Endothelial cell of umbilical vein (primary cell): Measurements from ENCODE around the gene FBXW4. TPM values are rescaled to one million over a fixed set of nuclear protein-coding genes. Genes with fewer than 3 reads are reported as not detected.

Experiments used
- BruUV-seq: library from RNA; stranded (reverse); fragments of 400-500 nt; replicated peaks from 2 replicates; lab custom pipeline; 2021; lab: Mats Ljungman, UMichigan
- CTCF ChIA-PET: fragments of 300-600, 350-600 bp; sonication (Branson Sonifier 250); formaldehyde crosslinking; loops from one replicate; lab custom pipeline; 2021; ENCODE audit warnings: antibody characterized with exemption, inconsistent platforms; lab: Charles Lee
- POLR2A ChIA-PET: fragments of 300-600, 350-600 bp; sonication (Branson Sonifier 250); formaldehyde crosslinking; loops from one replicate; lab custom pipeline; 2021; ENCODE audit warnings: antibody characterized with exemption, inconsistent platforms; lab: Charles Lee
- DNase-seq: peaks from one replicate; pipeline ENCODE4 v3.0.0-alpha.2; 2011; ENCODE audit warnings: low read depth, low spot score
- FAIRE-seq: peaks from 2 replicates; lab custom pipeline; 2011; peaks lifted over from hg19 to GRCh38; lab: Jason Lieb, UNC
- H2AFZ ChIP-seq: 2 replicates; pipeline ENCODE4 v1.6.0; 2012; ENCODE audit warnings: low read depth, low read length, control low read depth, inconsistent platforms
- H3K27ac ChIP-seq: 2 replicates; pipeline ENCODE4 v1.5.1; 2011; ENCODE audit warnings: low read depth, mild to moderate bottlenecking, control low read depth, low read length, moderate library complexity; ENCODE audit not compliant: insufficient read depth
- H3K27me3 ChIP-seq, 2 experiments: 2 replicates each; pipeline versions ENCODE4 v1.6.0 to v1.6.1; 2011; ENCODE audit warnings: low read length in 2 of 2, mixed read lengths in 1 of 2; ENCODE audit not compliant: control insufficient read depth in 2 of 2, insufficient read depth in 2 of 2
- H3K36me3 ChIP-seq, 2 experiments: 2 replicates in 1 of 2; 3 replicates in 1 of 2; pipeline ENCODE4 v1.5.1; 2011; ENCODE audit warnings: low read length in 2 of 2, mild to moderate bottlenecking in 1 of 2, moderate library complexity in 1 of 2; ENCODE audit not compliant: control insufficient read depth in 2 of 2, insufficient read depth in 2 of 2; ENCODE audit errors: extremely low read depth in 1 of 2
- H3K4me1 ChIP-seq: 3 replicates; pipeline ENCODE4 v1.5.1; 2011; ENCODE audit warnings: mild to moderate bottlenecking, low read length; ENCODE audit not compliant: control insufficient read depth, insufficient read depth; ENCODE audit errors: extremely low read depth
- H3K4me2 ChIP-seq: 2 replicates; pipeline ENCODE4 v1.6.1; 2011; ENCODE audit warnings: low read length, control low read depth, mixed read lengths; ENCODE audit not compliant: insufficient read depth
- H3K4me3 ChIP-seq, 3 experiments: fragments of 200-600 bp in 1 of 3; sonication (generic), shearing (Covaris generic) in 1 of 3; replicated peaks in 1 of 3; 2 replicates each; pipeline ENCODE4 v1.5.1; 2011 to 2016; ENCODE audit warnings: control low read depth in 3 of 3, low read length in 3 of 3, mild to moderate bottlenecking in 2 of 3, inconsistent platforms in 1 of 3, low read depth in 1 of 3, moderate library complexity in 1 of 3; ENCODE audit not compliant: insufficient read depth in 1 of 3
- H3K79me2 ChIP-seq: 2 replicates; pipeline ENCODE4 v1.6.0; 2012; ENCODE audit warnings: low read length, inconsistent platforms; ENCODE audit not compliant: control insufficient read depth, insufficient read depth
- H3K9ac ChIP-seq: replicated peaks from 2 replicates; pipeline ENCODE3; 2011; ENCODE audit warnings: low read length, control low read depth; ENCODE audit not compliant: insufficient read depth; ENCODE audit errors: extremely low read depth
- H3K9me1 ChIP-seq: replicated peaks from 3 replicates; pipeline ENCODE4 v1.6.0; 2011; ENCODE audit warnings: mild to moderate bottlenecking, low read length; ENCODE audit not compliant: control insufficient read depth, insufficient read depth; ENCODE audit errors: extremely low read depth
- H3K9me3 ChIP-seq: replicated peaks from 2 replicates; pipeline ENCODE4 v1.5.1; 2012; ENCODE audit warnings: low read length, inconsistent platforms; ENCODE audit not compliant: control insufficient read depth, insufficient read depth
- H4K20me1 ChIP-seq: replicated peaks from 2 replicates; pipeline ENCODE3; 2011; ENCODE audit warnings: mild to moderate bottlenecking, low read length; ENCODE audit not compliant: control insufficient read depth, insufficient read depth; ENCODE audit errors: extremely low read depth
- CTCF ChIP-seq, 2 donors: IDR thresholded peaks; 1 replicate in 1 of 2; 2 replicates in 1 of 2; pipeline ENCODE4 v1.5.1; 2011; ENCODE audit warnings: low read length in 2 of 2, mild to moderate bottlenecking in 2 of 2, moderate library complexity in 2 of 2, control low read depth in 1 of 2, inconsistent platforms in 1 of 2, low read depth in 1 of 2; ENCODE audit not compliant: insufficient read depth in 1 of 2; ENCODE audit errors: extremely low read depth in 1 of 2
- EZH2 ChIP-seq: IDR thresholded peaks from 2 replicates; pipeline ENCODE4 v1.6.1; 2012; ENCODE audit warnings: borderline replicate concordance, low read depth, mild to moderate bottlenecking, moderate library complexity, low read length, inconsistent platforms; ENCODE audit not compliant: severe bottlenecking
- JUN ChIP-seq: IDR thresholded peaks from 2 replicates; pipeline ENCODE4 v1.6.1; 2011; ENCODE audit warnings: borderline replicate concordance, low read depth; ENCODE audit not compliant: insufficient read length, insufficient read depth
- POLR2AphosphoS5 ChIP-seq: IDR thresholded peaks from 2 replicates; pipeline ENCODE4 v1.6.1; 2012; ENCODE audit warnings: low read depth, mild to moderate bottlenecking, control low read depth, low read length, moderate library complexity; ENCODE audit not compliant: insufficient read depth
- dilution Hi-C: fragments of 300-500 bp; cut with MboI; formaldehyde crosslinking; loops from one replicate; pipeline ENCODE4 v1.15.0; 2019; ENCODE audit warnings: low sequenced_read_pairs; ENCODE audit not compliant: extremely low pct_ligation_motif_present
- intact Hi-C: fragments of 100-400 bp; cut with micrococcal nuclease; formaldehyde crosslinking; loops from one replicate; pipeline ENCODE4 v1.10.0; 2022
- polyA plus RNA-seq, 4 experiments: library from polyadenylated mRNA; depleted of rRNA in 3 of 4; stranded (reverse) in 3 of 4; unstranded in 1 of 4; fragments of >200 nt; gene quantifications; 2 replicates each; pipeline versions ENCODE4 v1.2.1 to v1.2.3, GENCODE V29; 2011 to 2012; ENCODE audit warnings: missing spikeins in 1 of 4
- total RNA-seq: library from RNA; stranded (reverse); gene quantifications from 2 replicates; pipeline ENCODE4 v1.2.3, GENCODE V29; 2021

FBXW4 gene
- total and polyA plus RNA-seq, 2 donors (not counting 3 experiments of a cell fraction or from before 2014, with no cell fraction given) = 20.8 to 21.1 TPM

DNA sequence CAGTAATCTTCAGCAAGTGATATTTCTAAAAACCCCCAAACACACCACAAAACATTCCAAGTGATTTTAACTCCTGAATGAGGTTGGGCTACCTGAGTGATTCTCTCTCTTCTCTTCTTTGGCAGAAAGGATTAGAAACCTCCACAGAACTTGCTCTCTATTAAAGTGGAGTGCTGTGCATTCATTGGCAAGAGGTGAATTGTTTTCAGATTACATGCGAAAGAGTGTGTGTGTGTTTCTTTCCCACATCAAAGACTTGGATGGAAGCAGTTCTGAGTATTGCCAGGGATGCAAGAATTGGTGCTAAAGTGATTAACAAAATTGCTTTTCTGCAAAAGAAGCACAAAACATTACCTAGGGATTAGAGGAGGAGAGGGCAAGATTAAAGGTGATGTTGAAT lies 13.1 kb upstream of the FBXW4 start:
- H3K4me2 ChIP-seq = no peak overlapping the region
- TF ChIP-seq POLR2AphosphoS5 (no peak), CTCF (IDR thresholded peaks at IDR 0.05; ENCODE audit: extremely low read depth in 1 of 2, insufficient read depth in 1 of 2, low read depth in 1 of 2, low read length in 2 of 2) (no peak), JUN (no peak), EZH2 (no peak)
- H3K4me1 ChIP-seq = peaks cover 5% of the 10 kb centered on the region
- no peak overlapping the region for H3K27ac ChIP-seq
- H2AFZ ChIP-seq = no peak overlapping the region
- BruUV-seq = no TSS peak
- dilution Hi-C loops (no loop called here), intact Hi-C loops (no loop called here)
- FAIRE-seq = no peak
- H3K9me3 ChIP-seq = no peaks in the 10 kb centered on the region
- H3K36me3 ChIP-seq = no peaks in the 10 kb centered on the region
- no peak overlapping the region for H3K9ac ChIP-seq
- no peaks in the 10 kb centered on the region for H3K9me1 ChIP-seq
- CTCF ChIA-PET = no interaction called here
- POLR2A ChIA-PET = no interaction called here
- no peak overlapping the region for H3K4me3 ChIP-seq
- H3K79me2 ChIP-seq = no peaks in the 10 kb centered on the region
- no peak for DNase-seq
- H3K27me3 ChIP-seq = peaks cover 15 to 35% of the 10 kb centered on the region in 2 experiments
- no peaks in the 10 kb centered on the region for H4K20me1 ChIP-seq

DNA sequence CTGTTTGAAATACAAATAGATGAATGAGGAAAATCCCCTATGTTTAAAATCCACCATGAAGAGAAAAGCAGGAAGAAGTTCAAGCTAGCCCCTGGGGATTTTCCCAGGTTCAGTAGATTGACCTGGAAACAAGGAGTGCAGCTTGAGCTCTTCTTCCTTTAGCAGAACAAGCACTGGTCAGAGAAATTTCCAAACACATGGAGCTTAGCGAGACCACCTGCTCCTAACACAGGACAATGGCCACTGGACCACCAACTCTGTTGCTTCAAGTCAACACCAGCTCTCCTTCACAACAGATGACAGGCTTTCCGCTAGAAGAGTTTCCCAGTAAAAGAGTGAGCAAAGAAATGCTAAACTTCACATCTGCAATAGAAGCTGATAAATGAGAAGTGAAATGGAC lies 9.4 kb upstream of the FBXW4 start:
- Histone ChIP-seq H3K9ac (no peak overlapping the region), H3K4me1 (peaks cover under 1% of the 10 kb centered on the region), H3K4me2 (no peak overlapping the region), H3K36me3 (no peaks in the 10 kb centered on the region), H3K27ac (no peak overlapping the region), H3K9me1 (no peaks in the 10 kb centered on the region), H3K4me3 (no peak overlapping the region), H3K79me2 (no peaks in the 10 kb centered on the region), H3K9me3 (no peaks in the 10 kb centered on the region), H3K27me3 (peaks cover 13 to 20% of the 10 kb centered on the region in 2 experiments), H2AFZ (no peak overlapping the region), H4K20me1 (no peaks in the 10 kb centered on the region)
- no TSS peak for BruUV-seq
- CTCF ChIA-PET = interaction anchor here (0.6 to 3.0 kb wide), 4 partner anchors 9 to 102 kb away, joined by 3 to 9 read pairs (median 4); partner anchors contain the start of gene FBXW4
- intact Hi-C loops = no loop called here
- POLR2A ChIA-PET = no interaction called here
- dilution Hi-C loops = no loop called here
- no peak for FAIRE-seq
- no peak for TF ChIP-seq CTCF (IDR thresholded peaks at IDR 0.05; ENCODE audit: extremely low read depth in 1 of 2, insufficient read depth in 1 of 2, low read depth in 1 of 2, low read length in 2 of 2)
- TF ChIP-seq JUN = no peak
- TF ChIP-seq POLR2AphosphoS5 = no peak
- DNase-seq = no peak
